Measurements from ENCODE around the gene KRTAP13-4.

DNA sequence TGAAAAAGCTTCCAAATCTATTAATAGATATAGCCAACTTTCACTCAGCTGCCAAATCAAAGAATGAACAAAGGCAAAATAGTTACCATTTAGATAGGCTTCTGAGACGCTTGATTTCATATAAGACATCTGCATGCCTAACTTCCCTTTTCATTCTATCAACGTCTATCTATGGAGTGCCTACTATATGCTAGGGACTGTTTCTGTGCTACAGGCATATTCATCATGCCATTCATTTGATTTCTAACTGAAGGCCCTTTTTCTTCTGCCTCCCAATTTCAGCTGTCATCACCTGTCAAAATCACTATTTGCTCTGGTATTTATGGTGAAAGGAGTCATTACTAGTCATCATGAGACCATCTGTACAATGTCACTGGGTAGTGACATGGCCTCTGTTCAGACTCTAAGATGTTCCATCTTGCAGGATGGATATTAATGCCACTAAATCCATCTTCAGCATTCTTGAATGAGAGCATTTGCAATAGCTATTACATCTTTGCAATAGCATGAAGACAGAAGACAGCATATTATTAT is 38.5 kb upstream of the KRTAP13-4 start:
- TF ChIP-seq CTCF (conservative IDR thresholded peaks at IDR 0.05; ENCODE audit: low read depth, low read length) (no peak), EZH2phosphoT487 (IDR thresholded peaks at IDR 0.05; ENCODE audit: borderline replicate concordance, low read length) (no peak), EZH2 (IDR thresholded peaks at IDR 0.05; ENCODE audit: low read length, unreplicated experiment) (no peak)
